HepG2 (cell line): Measurements from ENCODE around the gene SPATA25. TPM values are rescaled to one million over a fixed set of nuclear protein-coding genes. Genes with fewer than 3 reads are reported as not detected.
A peak's percentile ranks its signal among the peaks of the same experiment; 100 is the strongest.

ENCODE experiments used
- DMAP1 ChIP-seq: IDR thresholded peaks from 2 replicates; pipeline ENCODE4 v1.6.1; 2016
- GPN1 ChIP-seq: sonication (generic); formaldehyde crosslinking; IDR thresholded peaks from 2 replicates; pipeline ENCODE4 v1.5.1; 2020; ENCODE audit warnings: missing genetic modification reagents, borderline replicate concordance
- HNRNPH1 ChIP-seq: fragments of 200-400 bp; formaldehyde crosslinking; optimal IDR thresholded peaks from 2 replicates; pipeline ENCODE3; 2017; ENCODE audit warnings: mild to moderate bottlenecking, low read depth, low read length
- IRF2 ChIP-seq: IDR thresholded peaks from 2 replicates; pipeline ENCODE4 v1.6.1; 2018; ENCODE audit warnings: missing genetic modification reagents, missing compliant biosample characterization
- MATR3 ChIP-seq: sonication (generic); formaldehyde crosslinking; IDR thresholded peaks from 2 replicates; pipeline ENCODE4 v1.4.0; 2020; ENCODE audit warnings: missing genetic modification reagents
- MIER3 ChIP-seq: IDR thresholded peaks from 2 replicates; pipeline ENCODE4 v1.6.1; 2016; ENCODE audit warnings: missing compliant biosample characterization, borderline replicate concordance
- MLLT10 ChIP-seq: sonication (generic); formaldehyde crosslinking; IDR thresholded peaks from 2 replicates; pipeline ENCODE4 v1.4.0; 2020; ENCODE audit warnings: missing genetic modification reagents
- NAIF1 ChIP-seq: sonication (generic); formaldehyde crosslinking; IDR thresholded peaks from 2 replicates; pipeline ENCODE4 v1.5.0; 2020; ENCODE audit warnings: mild to moderate bottlenecking, missing genetic modification reagents, borderline replicate concordance
- PCBP2 ChIP-seq: fragments of 200-400 bp; formaldehyde crosslinking; optimal IDR thresholded peaks from 2 replicates; pipeline ENCODE3; 2018; ENCODE audit warnings: low read length, low read depth; ENCODE audit not compliant: poor library complexity, severe bottlenecking
- TBX2 ChIP-seq: sonication (generic); formaldehyde crosslinking; IDR thresholded peaks from 2 replicates; pipeline ENCODE4 v1.5.0; 2020; ENCODE audit warnings: missing genetic modification reagents, mild to moderate bottlenecking, borderline replicate concordance
- ZNF124 ChIP-seq: sonication (generic); formaldehyde crosslinking; IDR thresholded peaks from 2 replicates; pipeline ENCODE4 v1.4.0; 2020; ENCODE audit warnings: missing genetic modification reagents
- ZNF30 ChIP-seq: sonication (generic); formaldehyde crosslinking; IDR thresholded peaks from 2 replicates; pipeline ENCODE4 v1.5.0; 2020; ENCODE audit warnings: mild to moderate bottlenecking, missing genetic modification reagents
- ZNF326 ChIP-seq: sonication (generic); formaldehyde crosslinking; IDR thresholded peaks from 2 replicates; pipeline ENCODE4 v1.4.0; 2020; ENCODE audit warnings: missing genetic modification reagents, borderline replicate concordance
- ZNF83 ChIP-seq: sonication (generic); formaldehyde crosslinking; IDR thresholded peaks from 2 replicates; pipeline ENCODE4 v1.4.0; 2020; ENCODE audit warnings: missing genetic modification reagents, mild to moderate bottlenecking, borderline replicate concordance
- ZNF878 ChIP-seq: sonication (generic); formaldehyde crosslinking; IDR thresholded peaks from 2 replicates; pipeline ENCODE4 v1.8.1; 2023; ENCODE audit warnings: mild to moderate bottlenecking, missing genetic modification reagents, moderate library complexity
- ZNF891 ChIP-seq: sonication (generic); formaldehyde crosslinking; IDR thresholded peaks from 2 replicates; pipeline ENCODE4 v1.5.0; 2020; ENCODE audit warnings: mild to moderate bottlenecking, missing genetic modification reagents
- polyA plus RNA-seq, 8 experiments: library from polyadenylated mRNA; depleted of rRNA in 3 of 8; stranded (reverse) in 7 of 8; unstranded in 1 of 8; fragments of >200 nt; fragmentation: Illumina TruSeq in 4 of 8; extraction: Trizol in 4 of 8; gene quantifications; 2 replicates each; pipeline versions ENCODE4 v1.2.1 to v1.2.3, GENCODE V29; 2011 to 2016; ENCODE audit warnings: low read depth in 4 of 8, missing spikeins in 1 of 8, mixed read lengths in 1 of 8; ENCODE audit not compliant: insufficient read depth in 1 of 8
- total RNA-seq, 5 experiments: library from RNA; depleted of rRNA; stranded (reverse); fragments of >200 nt; fragmentation: Illumina TruSeq; extraction: Trizol; gene quantifications; 2 replicates each; pipeline ENCODE4 v1.2.3, GENCODE V29; 2016; ENCODE audit warnings: low read depth in 1 of 5
- TF ChIP-seq, protein P1 (sequence below): sonication (generic); formaldehyde crosslinking; conservative IDR thresholded peaks from 2 replicates; pipeline ENCODE4 v1.8.1; 2023; ENCODE audit warnings: missing genetic modification reagents
- TF ChIP-seq, protein P2 (sequence below): sonication (generic); formaldehyde crosslinking; IDR thresholded peaks from 2 replicates; pipeline ENCODE4 v1.5.1; 2020; ENCODE audit warnings: mild to moderate bottlenecking, missing genetic modification reagents, moderate library complexity
- TF ChIP-seq, protein P3 (sequence below): sonication (generic); formaldehyde crosslinking; conservative IDR thresholded peaks from 2 replicates; pipeline ENCODE4 v1.4.0; 2020; ENCODE audit warnings: missing genetic modification reagents
- TF ChIP-seq, protein P4 (sequence below): sonication (generic); formaldehyde crosslinking; IDR thresholded peaks from 2 replicates; pipeline ENCODE4 v1.4.0; 2020; ENCODE audit warnings: mild to moderate bottlenecking, missing genetic modification reagents
- TF ChIP-seq, protein P5 (sequence below): sonication (generic); formaldehyde crosslinking; IDR thresholded peaks from 2 replicates; pipeline ENCODE4 v1.5.0; 2020; ENCODE audit warnings: missing genetic modification reagents
- TF ChIP-seq, protein P6 (sequence below): sonication (generic); formaldehyde crosslinking; IDR thresholded peaks from 2 replicates; pipeline ENCODE4 v1.4.0; 2020; ENCODE audit warnings: missing genetic modification reagents, borderline replicate concordance

SPATA25 gene
- total and polyA plus RNA-seq, 2 of the 13 experiments (the other 11 are each of a cell fraction or from before 2014, with no cell fraction given): 4.8 to 7.6 TPM

DNA sequence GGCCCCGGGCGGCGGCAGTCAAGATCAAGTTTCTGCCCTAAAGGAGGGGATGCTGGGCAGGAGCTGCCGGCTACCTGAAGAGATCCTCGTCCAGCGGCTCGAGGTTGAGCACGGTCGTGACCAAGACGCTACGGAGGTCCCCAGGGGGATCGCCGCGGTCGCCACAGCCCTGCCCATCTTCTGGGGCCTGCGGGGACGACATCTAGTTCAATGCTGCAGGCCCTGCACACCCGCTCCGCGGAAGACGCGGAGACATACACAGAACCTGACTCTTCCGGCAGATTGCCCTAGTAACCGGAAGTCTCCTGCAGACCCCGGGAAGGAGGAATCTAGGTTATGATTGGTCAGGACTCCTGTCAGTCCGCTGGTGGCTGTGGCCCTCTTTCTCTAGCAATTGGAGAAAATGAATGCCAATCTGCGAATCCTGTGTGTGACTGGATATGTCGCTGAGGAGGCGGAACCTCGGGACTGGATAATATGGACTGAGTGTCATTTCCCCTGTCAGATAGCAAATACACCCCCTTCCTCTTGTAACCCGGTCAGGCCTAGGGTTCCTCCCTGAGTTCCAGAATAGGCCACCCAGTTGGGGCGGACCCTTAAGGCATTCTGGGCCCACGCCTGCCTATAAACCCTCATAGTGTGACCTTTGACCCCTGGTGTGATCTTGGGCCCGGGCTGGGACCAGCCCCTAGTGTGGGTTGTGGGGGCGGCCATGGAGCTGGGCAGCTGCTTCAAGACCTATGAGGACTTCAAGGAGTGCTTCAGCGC, 30.1 kb downstream of the SPATA25 start, which contains the start of the genes ACOT8 and ZSWIM3 (continued):
- TF ChIP-seq, protein P1, sequence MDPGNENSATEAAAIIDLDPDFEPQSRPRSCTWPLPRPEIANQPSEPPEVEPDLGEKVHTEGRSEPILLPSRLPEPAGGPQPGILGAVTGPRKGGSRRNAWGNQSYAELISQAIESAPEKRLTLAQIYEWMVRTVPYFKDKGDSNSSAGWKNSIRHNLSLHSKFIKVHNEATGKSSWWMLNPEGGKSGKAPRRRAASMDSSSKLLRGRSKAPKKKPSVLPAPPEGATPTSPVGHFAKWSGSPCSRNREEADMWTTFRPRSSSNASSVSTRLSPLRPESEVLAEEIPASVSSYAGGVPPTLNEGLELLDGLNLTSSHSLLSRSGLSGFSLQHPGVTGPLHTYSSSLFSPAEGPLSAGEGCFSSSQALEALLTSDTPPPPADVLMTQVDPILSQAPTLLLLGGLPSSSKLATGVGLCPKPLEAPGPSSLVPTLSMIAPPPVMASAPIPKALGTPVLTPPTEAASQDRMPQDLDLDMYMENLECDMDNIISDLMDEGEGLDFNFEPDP (CRISPR knock-in tag): no peak
- no peak for TF ChIP-seq HNRNPH1
- TF ChIP-seq, protein P2, sequence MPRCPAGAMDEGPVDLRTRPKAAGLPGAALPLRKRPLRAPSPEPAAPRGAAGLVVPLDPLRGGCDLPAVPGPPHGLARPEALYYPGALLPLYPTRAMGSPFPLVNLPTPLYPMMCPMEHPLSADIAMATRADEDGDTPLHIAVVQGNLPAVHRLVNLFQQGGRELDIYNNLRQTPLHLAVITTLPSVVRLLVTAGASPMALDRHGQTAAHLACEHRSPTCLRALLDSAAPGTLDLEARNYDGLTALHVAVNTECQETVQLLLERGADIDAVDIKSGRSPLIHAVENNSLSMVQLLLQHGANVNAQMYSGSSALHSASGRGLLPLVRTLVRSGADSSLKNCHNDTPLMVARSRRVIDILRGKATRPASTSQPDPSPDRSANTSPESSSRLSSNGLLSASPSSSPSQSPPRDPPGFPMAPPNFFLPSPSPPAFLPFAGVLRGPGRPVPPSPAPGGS (CRISPR knock-in tag): peak; percentile 89
- 0 out of 2 replicates have a peak, but pooled peaks have one; percentile 59 for TF ChIP-seq GPN1 (CRISPR knock-in tag)
- no peak; the same call in 1 of the 2 replicates for TF ChIP-seq ZNF124 (CRISPR knock-in tag)
- peak; percentile 67; the same call in 1 of the 2 replicates for TF ChIP-seq MIER3 (CRISPR knock-in tag)
- TF ChIP-seq IRF2 (CRISPR knock-in tag): peak; percentile 37
- peak; percentile 93 for TF ChIP-seq ZNF891 (CRISPR knock-in tag)
- TF ChIP-seq ZNF878 (CRISPR knock-in tag): no peak
- TF ChIP-seq DMAP1 (CRISPR knock-in tag): peak; percentile 90
- TF ChIP-seq ZNF83 (CRISPR knock-in tag): no peak
- TF ChIP-seq, protein P3, sequence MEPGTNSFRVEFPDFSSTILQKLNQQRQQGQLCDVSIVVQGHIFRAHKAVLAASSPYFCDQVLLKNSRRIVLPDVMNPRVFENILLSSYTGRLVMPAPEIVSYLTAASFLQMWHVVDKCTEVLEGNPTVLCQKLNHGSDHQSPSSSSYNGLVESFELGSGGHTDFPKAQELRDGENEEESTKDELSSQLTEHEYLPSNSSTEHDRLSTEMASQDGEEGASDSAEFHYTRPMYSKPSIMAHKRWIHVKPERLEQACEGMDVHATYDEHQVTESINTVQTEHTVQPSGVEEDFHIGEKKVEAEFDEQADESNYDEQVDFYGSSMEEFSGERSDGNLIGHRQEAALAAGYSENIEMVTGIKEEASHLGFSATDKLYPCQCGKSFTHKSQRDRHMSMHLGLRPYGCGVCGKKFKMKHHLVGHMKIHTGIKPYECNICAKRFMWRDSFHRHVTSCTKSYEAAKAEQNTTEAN (CRISPR knock-in tag): no peak
- peak; percentile 93 for TF ChIP-seq TBX2 (CRISPR knock-in tag)
- TF ChIP-seq, protein P4, sequence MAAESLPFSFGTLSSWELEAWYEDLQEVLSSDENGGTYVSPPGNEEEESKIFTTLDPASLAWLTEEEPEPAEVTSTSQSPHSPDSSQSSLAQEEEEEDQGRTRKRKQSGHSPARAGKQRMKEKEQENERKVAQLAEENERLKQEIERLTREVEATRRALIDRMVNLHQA (CRISPR knock-in tag): no peak
- TF ChIP-seq NAIF1 (CRISPR knock-in tag): no peak
- TF ChIP-seq, protein P5, sequence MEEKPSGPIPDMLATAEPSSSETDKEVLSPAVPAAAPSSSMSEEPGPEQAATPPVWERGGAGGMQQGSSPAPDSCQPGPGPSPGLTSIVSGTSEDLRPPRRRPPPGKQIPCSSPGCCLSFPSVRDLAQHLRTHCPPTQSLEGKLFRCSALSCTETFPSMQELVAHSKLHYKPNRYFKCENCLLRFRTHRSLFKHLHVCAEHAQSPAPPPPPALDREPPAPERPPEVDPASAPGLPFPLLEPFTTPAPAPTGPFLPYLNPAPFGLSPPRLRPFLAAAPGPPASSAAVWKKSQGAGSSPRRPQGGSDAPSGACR: no peak; the same call in 1 of the 2 replicates
- TF ChIP-seq ZNF30 (CRISPR knock-in tag): no peak
- no peak for TF ChIP-seq MLLT10 (CRISPR knock-in tag)
- no peak for TF ChIP-seq MATR3 (CRISPR knock-in tag)
- TF ChIP-seq PCBP2: no peak
- TF ChIP-seq ZNF326 (CRISPR knock-in tag): no peak
- TF ChIP-seq, protein P6, sequence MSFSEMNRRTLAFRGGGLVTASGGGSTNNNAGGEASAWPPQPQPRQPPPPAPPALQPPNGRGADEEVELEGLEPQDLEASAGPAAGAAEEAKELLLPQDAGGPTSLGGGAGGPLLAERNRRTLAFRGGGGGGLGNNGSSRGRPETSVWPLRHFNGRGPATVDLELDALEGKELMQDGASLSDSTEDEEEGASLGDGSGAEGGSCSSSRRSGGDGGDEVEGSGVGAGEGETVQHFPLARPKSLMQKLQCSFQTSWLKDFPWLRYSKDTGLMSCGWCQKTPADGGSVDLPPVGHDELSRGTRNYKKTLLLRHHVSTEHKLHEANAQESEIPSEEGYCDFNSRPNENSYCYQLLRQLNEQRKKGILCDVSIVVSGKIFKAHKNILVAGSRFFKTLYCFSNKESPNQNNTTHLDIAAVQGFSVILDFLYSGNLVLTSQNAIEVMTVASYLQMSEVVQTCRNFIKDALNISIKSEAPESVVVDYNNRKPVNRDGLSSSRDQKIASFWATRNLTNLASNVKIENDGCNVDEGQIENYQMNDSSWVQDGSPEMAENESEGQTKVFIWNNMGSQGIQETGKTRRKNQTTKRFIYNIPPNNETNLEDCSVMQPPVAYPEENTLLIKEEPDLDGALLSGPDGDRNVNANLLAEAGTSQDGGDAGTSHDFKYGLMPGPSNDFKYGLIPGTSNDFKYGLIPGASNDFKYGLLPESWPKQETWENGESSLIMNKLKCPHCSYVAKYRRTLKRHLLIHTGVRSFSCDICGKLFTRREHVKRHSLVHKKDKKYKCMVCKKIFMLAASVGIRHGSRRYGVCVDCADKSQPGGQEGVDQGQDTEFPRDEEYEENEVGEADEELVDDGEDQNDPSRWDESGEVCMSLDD: no peak; the same call in 1 of the 2 replicates
